Measurements from ENCODE around the gene SND1. TPM values are rescaled to one million over a fixed set of nuclear protein-coding genes. Genes with fewer than 3 reads are reported as not detected.

The SND1 gene
- total and polyA plus RNA-seq, 2 of the 4 experiments (the other 2 are of a cell fraction): 154 to 294 TPM

- no peak overlapping the region for H3K27ac ChIP-seq (ENCODE audit: insufficient read depth, low read length)
- intact Hi-C loops (cut with micrococcal nuclease) (no loop called here), dilution Hi-C loops (cut with HindIII; ENCODE audit: low sequenced_read_pairs, unreplicated experiment) (no loop called here), in situ Hi-C loops (cut with MboI; ENCODE audit: low sequenced_read_pairs) (no loop called here)
- H4K5ac ChIP-seq (ENCODE audit: low read depth, low read length): no peak overlapping the region
- no peak overlapping the region for H4K8ac ChIP-seq (ENCODE audit: low read depth in 2 of 2, low read length in 2 of 2)
- peaks cover 11% of the 10 kb centered on the region for H3K36me3 ChIP-seq (ENCODE audit: control insufficient read depth, insufficient read depth, low read length)
- peaks cover 33% of the 10 kb centered on the region for H3K9me1 ChIP-seq (ENCODE audit: insufficient read depth, low read length)
- no peak overlapping the region for H2BK15ac ChIP-seq (ENCODE audit: low read depth, low read length)
- H2AK5ac ChIP-seq (ENCODE audit: low read depth, low read length): no peak overlapping the region
- DNase-seq (peak; percentile 78), ATAC-seq (ENCODE audit: low read depth) (peak; percentile 84)
- H3K4ac ChIP-seq (ENCODE audit: low read depth, low read length): no peak overlapping the region
- no peak overlapping the region for H2AK9ac ChIP-seq (replicated peaks; ENCODE audit: low read depth, low read length, poor library complexity)
- no TSS peak for BruUV-seq (replicated peaks)
- no peak overlapping the region for H3K56ac ChIP-seq (ENCODE audit: extremely low read depth, insufficient read depth, low read length)
- no peaks in the 10 kb centered on the region for H3K27me3 ChIP-seq (ENCODE audit: control insufficient read depth, insufficient read depth, low read length)
- H4K20me1 ChIP-seq (ENCODE audit: insufficient read depth, low read length): peaks cover 40% of the 10 kb centered on the region
- H2BK20ac ChIP-seq (ENCODE audit: low read depth, low read length): no peak overlapping the region
- ChIA-PET CTCF (no interaction called here), POLR2A (ENCODE audit: unreplicated experiment) (no interaction called here)
- H2BK120ac ChIP-seq (ENCODE audit: low read depth, low read length): no peak overlapping the region
- no peak overlapping the region for H3K23ac ChIP-seq (ENCODE audit: low read depth, low read length)
- no peak overlapping the region for H2BK5ac ChIP-seq (ENCODE audit: low read depth, low read length, poor library complexity, severe bottlenecking)
- no peak overlapping the region for H3K9ac ChIP-seq (ENCODE audit: low read depth, low read length)
- H2AFZ ChIP-seq (replicated peaks; ENCODE audit: low read length, poor library complexity): no peak overlapping the region
- H3K9me3 ChIP-seq (ENCODE audit: control insufficient read depth, insufficient read depth, low read length): no peaks in the 10 kb centered on the region
- TF ChIP-seq CHD1 (IDR thresholded peaks at IDR 0.05; ENCODE audit: low read depth, low read length) (no peak), USF2 (IDR thresholded peaks at IDR 0.05; ENCODE audit: low read depth, low read length) (no peak), RCOR1 (IDR thresholded peaks at IDR 0.05; ENCODE audit: insufficient replicate concordance, low read length) (no peak), MAFK (IDR thresholded peaks at IDR 0.05; ENCODE audit: low read depth, low read length) (peak; percentile 10; the same call in 1 of the 2 replicates), BHLHE40 (IDR thresholded peaks at IDR 0.05; ENCODE audit: low read depth, low read length) (peak; percentile 78), RAD21 (IDR thresholded peaks at IDR 0.05; ENCODE audit: low read length) (no peak), FOS (IDR thresholded peaks at IDR 0.05; ENCODE audit: low read depth, low read length) (peak; percentile 45; the same call in 1 of the 2 replicates), CTCF (conservative IDR thresholded peaks at IDR 0.05; ENCODE audit: low read depth, low read length) (no peak), SMC3 (IDR thresholded peaks at IDR 0.05; ENCODE audit: low read depth, low read length) (no peak), RFX5 (IDR thresholded peaks at IDR 0.05; ENCODE audit: low read depth, low read length) (no peak), CEBPB (IDR thresholded peaks at IDR 0.05; ENCODE audit: low read depth, low read length) (no peak), MAZ (IDR thresholded peaks at IDR 0.05; ENCODE audit: borderline replicate concordance, low read depth, low read length) (no peak), POLR2A (IDR thresholded peaks at IDR 0.05; ENCODE audit: low read depth, low read length) (no peak), MXI1 (IDR thresholded peaks at IDR 0.05; ENCODE audit: borderline replicate concordance, low read depth, low read length) (peak; percentile 87), ELK1 (IDR thresholded peaks at IDR 0.05; ENCODE audit: borderline replicate concordance, low read depth, low read length) (no peak), NFE2L2 (IDR thresholded peaks at IDR 0.05; ENCODE audit: low read depth, low read length) (no peak)
- H3K18ac ChIP-seq (ENCODE audit: low read depth, low read length): no peak overlapping the region
- WGBS, 2 experiments (ENCODE audit: extremely low coverage in 2 of 2, insufficient read length in 1 of 2): no CpG with 5 or more reads among the region's 4 CpGs
- H3K4me2 ChIP-seq (ENCODE audit: low read depth, low read length): peak overlapping the region; percentile 27; the same call in 1 of the 2 replicates
- H4K91ac ChIP-seq (ENCODE audit: insufficient read depth, low read depth, low read length): no peak overlapping the region
- peaks cover 42 to 74% of the 10 kb centered on the region in 2 experiments for H3K79me1 ChIP-seq (ENCODE audit: low read depth in 1 of 2, low read length in 2 of 2)
- no peak overlapping the region for H3K4me3 ChIP-seq (ENCODE audit: insufficient read depth, low read depth, low read length)
- H3K4me1 ChIP-seq (ENCODE audit: control insufficient read depth, insufficient read depth, low read length): peaks cover 13% of the 10 kb centered on the region
- H3K14ac ChIP-seq (replicated peaks; ENCODE audit: low read depth, low read length): no peak overlapping the region
Measured at GRCh38 chr7:127885843-127886242, 233.8 kb downstream of the SND1 start.
